Sigmoid colon (tissue), 4 donors: Measurements from ENCODE around the gene GLI3.

Source experiments
- EP300 ChIP-seq, 4 donors: sonication (generic); formaldehyde crosslinking; IDR thresholded peaks; one replicate each; pipeline ENCODE4 v1.6.1; 2017; ENCODE audit warnings: antibody characterized with exemption in 4 of 4
- POLR2A ChIP-seq, 2 donors: fragments of 450-650 bp; IDR thresholded peaks; one replicate each; pipeline ENCODE4 v1.6.1; 2016; ENCODE audit warnings: antibody characterized with exemption in 2 of 2, mild to moderate bottlenecking in 2 of 2, moderate library complexity in 2 of 2
- POLR2AphosphoS5 ChIP-seq, 4 donors: sonication (generic); formaldehyde crosslinking; IDR thresholded peaks; one replicate each; pipeline ENCODE4 v1.6.1; 2017; ENCODE audit warnings: antibody characterized with exemption in 4 of 4
- TF ChIP-seq, protein P1 (sequence below), 4 experiments: fragments of 450-650 bp in 3 of 4; fragments of 200-600 bp in 1 of 4; IDR thresholded peaks; one replicate each; pipeline ENCODE4 v1.5.1; 2016 to 2019; ENCODE audit warnings: antibody characterized with exemption in 4 of 4, mild to moderate bottlenecking in 3 of 4, moderate library complexity in 2 of 4

DNA sequence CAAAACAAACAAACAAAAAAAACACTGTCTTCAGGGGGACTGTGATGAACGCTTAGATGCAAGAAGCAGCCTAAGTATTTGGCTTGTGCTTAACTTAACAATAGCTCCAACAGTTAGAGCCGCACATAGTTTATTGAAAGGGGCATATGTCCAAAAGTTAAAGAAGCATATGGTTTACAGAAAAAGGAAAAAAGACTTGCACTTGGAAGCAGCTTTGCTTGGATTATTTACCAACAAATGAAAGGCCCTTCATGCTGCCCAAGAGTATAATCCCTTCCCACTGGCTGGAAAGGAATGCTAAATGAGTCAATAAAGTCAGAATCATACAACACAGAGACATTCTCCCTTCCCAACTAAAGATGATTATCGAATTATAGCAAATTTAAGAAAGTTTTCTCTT is 77.9 kb downstream of the GLI3 start:
- TF ChIP-seq, protein P1, sequence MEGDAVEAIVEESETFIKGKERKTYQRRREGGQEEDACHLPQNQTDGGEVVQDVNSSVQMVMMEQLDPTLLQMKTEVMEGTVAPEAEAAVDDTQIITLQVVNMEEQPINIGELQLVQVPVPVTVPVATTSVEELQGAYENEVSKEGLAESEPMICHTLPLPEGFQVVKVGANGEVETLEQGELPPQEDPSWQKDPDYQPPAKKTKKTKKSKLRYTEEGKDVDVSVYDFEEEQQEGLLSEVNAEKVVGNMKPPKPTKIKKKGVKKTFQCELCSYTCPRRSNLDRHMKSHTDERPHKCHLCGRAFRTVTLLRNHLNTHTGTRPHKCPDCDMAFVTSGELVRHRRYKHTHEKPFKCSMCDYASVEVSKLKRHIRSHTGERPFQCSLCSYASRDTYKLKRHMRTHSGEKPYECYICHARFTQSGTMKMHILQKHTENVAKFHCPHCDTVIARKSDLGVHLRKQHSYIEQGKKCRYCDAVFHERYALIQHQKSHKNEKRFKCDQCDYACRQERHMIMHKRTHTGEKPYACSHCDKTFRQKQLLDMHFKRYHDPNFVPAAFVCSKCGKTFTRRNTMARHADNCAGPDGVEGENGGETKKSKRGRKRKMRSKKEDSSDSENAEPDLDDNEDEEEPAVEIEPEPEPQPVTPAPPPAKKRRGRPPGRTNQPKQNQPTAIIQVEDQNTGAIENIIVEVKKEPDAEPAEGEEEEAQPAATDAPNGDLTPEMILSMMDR (IDR thresholded peaks at IDR 0.05): no peak
- no peak for TF ChIP-seq EP300 (IDR thresholded peaks at IDR 0.05)
- TF ChIP-seq POLR2AphosphoS5 (IDR thresholded peaks at IDR 0.05): no peak
- no peak for TF ChIP-seq POLR2A (IDR thresholded peaks at IDR 0.05)
